A673 (cell line): ENCODE data around the gene PRKCQ. TPM values are rescaled to one million over a fixed set of nuclear protein-coding genes. Genes with fewer than 3 reads are reported as not detected.
A peak's percentile ranks its signal among the peaks of the same experiment; 100 is the strongest.

Experiments used
- BruUV-seq: library from RNA; stranded (reverse); fragments of 400-500 nt; replicated peaks from 2 replicates; lab custom pipeline; 2021; lab: Mats Ljungman, UMichigan
- CTCF ChIA-PET: fragments of 300-600 bp; sonication (Branson Sonifier 250); formaldehyde crosslinking; loops from one replicate; lab custom pipeline; 2022; ENCODE audit warnings: antibody characterized with exemption; lab: Charles Lee
- POLR2A ChIA-PET: fragments of 300-600 bp; sonication (Branson Sonifier 250); formaldehyde crosslinking; loops from one replicate; lab custom pipeline; 2022; ENCODE audit warnings: antibody characterized with exemption; ENCODE audit not compliant: low non-redundant PET; lab: Charles Lee
- DNase-seq: peaks from one replicate; pipeline ENCODE4 v3.0.0-alpha.2; 2015; ENCODE audit warnings: low spot score
- H3K27ac ChIP-seq: fragments of 200-600 bp; sonication (generic); 2 replicates; pipeline ENCODE4 v1.5.1; 2016; ENCODE audit warnings: mixed run types, low read depth, mild to moderate bottlenecking, mixed read lengths, antibody characterized with exemption, low read length; ENCODE audit not compliant: poor library complexity, severe bottlenecking
- H3K27me3 ChIP-seq: fragments of 200-600 bp; sonication (generic); replicated peaks from 2 replicates; pipeline ENCODE4 v1.6.1; 2017; ENCODE audit warnings: mixed run types, low read depth, mild to moderate bottlenecking, mixed read lengths, antibody characterized with exemption, low read length; ENCODE audit not compliant: insufficient read depth, poor library complexity
- H3K36me3 ChIP-seq: fragments of 200-600 bp; sonication (generic); 2 replicates; pipeline ENCODE4 v1.6.1; 2016; ENCODE audit warnings: mixed run types, mild to moderate bottlenecking, mixed read lengths, antibody characterized with exemption, low read length; ENCODE audit not compliant: insufficient read depth, poor library complexity, severe bottlenecking
- H3K4me1 ChIP-seq: fragments of 200-600 bp; sonication (generic); 2 replicates; pipeline ENCODE4 v1.6.1; 2017; ENCODE audit warnings: mixed run types, mild to moderate bottlenecking, mixed read lengths, antibody characterized with exemption, low read length; ENCODE audit not compliant: insufficient read depth, poor library complexity, severe bottlenecking
- H3K4me3 ChIP-seq: fragments of 200-600 bp; sonication (generic); 2 replicates; pipeline ENCODE4 v1.5.1; 2016; ENCODE audit warnings: low read depth, mixed run types, mild to moderate bottlenecking, mixed read lengths, low read length; ENCODE audit not compliant: poor library complexity, severe bottlenecking
- H3K9me3 ChIP-seq: fragments of 200-600 bp; sonication (generic); 2 replicates; pipeline ENCODE4 v1.6.1; 2016; ENCODE audit warnings: mixed run types, low read depth, mild to moderate bottlenecking, mixed read lengths, antibody characterized with exemption, low read length; ENCODE audit not compliant: poor library complexity, severe bottlenecking
- EZH2 ChIP-seq: fragments of 200-600 bp; sonication (generic); IDR thresholded peaks from 2 replicates; pipeline ENCODE4 v1.6.1; 2017; ENCODE audit warnings: borderline replicate concordance, low read depth, mild to moderate bottlenecking, mixed read lengths, antibody characterized with exemption, low read length; ENCODE audit not compliant: poor library complexity, severe bottlenecking
- intact Hi-C: fragments of 100-400 bp; cut with micrococcal nuclease; formaldehyde crosslinking; loops from one replicate; pipeline ENCODE4 v1.10.0; 2022; ENCODE audit not compliant: unreplicated experiment
- total RNA-seq: library from RNA; stranded (reverse); gene quantifications from 2 replicates; pipeline ENCODE4 v1.2.3, GENCODE V29; 2021
- TF ChIP-seq, protein P1 (sequence below): fragments of 300-800, 200-600 bp; sonication (generic); conservative IDR thresholded peaks from 2 replicates; pipeline ENCODE4 v1.5.1; 2017; ENCODE audit warnings: low read depth, mild to moderate bottlenecking, antibody characterized with exemption, low read length, moderate library complexity, mixed read lengths

PRKCQ gene
- total RNA-seq, 1 experiment from 2014 or later, result not detected

- Histone ChIP-seq H3K27me3 (peaks cover 35% of the 10 kb centered on the region), H3K4me3 (no peak overlapping the region), H3K9me3 (no peaks in the 10 kb centered on the region), H3K4me1 (peaks cover 6% of the 10 kb centered on the region), H3K36me3 (no peaks in the 10 kb centered on the region), H3K27ac (no peak overlapping the region)
- no peak for TF ChIP-seq EZH2
- TF ChIP-seq, protein P1, sequence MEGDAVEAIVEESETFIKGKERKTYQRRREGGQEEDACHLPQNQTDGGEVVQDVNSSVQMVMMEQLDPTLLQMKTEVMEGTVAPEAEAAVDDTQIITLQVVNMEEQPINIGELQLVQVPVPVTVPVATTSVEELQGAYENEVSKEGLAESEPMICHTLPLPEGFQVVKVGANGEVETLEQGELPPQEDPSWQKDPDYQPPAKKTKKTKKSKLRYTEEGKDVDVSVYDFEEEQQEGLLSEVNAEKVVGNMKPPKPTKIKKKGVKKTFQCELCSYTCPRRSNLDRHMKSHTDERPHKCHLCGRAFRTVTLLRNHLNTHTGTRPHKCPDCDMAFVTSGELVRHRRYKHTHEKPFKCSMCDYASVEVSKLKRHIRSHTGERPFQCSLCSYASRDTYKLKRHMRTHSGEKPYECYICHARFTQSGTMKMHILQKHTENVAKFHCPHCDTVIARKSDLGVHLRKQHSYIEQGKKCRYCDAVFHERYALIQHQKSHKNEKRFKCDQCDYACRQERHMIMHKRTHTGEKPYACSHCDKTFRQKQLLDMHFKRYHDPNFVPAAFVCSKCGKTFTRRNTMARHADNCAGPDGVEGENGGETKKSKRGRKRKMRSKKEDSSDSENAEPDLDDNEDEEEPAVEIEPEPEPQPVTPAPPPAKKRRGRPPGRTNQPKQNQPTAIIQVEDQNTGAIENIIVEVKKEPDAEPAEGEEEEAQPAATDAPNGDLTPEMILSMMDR, result no peak
- BruUV-seq, result no TSS peak
- no peak for DNase-seq
- intact Hi-C loops, result loop anchor here (10.0 kb wide), 1 partner anchor 1004 kb away; the partner anchor contains the start of gene SFMBT2
- CTCF ChIA-PET, result interaction anchor here (0.9 kb wide), 1 partner anchor 9 kb away, joined by 8 read pairs; no protein-coding TSS in a partner anchor
- POLR2A ChIA-PET, result no interaction called here
Measured at GRCh38 chr10:6410830-6411229, 169.2 kb downstream of the PRKCQ start.

- peak; percentile 61 for DNase-seq
- Histone ChIP-seq H3K4me3 (no peak overlapping the region), H3K27ac (no peak overlapping the region), H3K9me3 (no peaks in the 10 kb centered on the region), H3K27me3 (peaks cover 43% of the 10 kb centered on the region), H3K36me3 (no peaks in the 10 kb centered on the region), H3K4me1 (peaks cover 6% of the 10 kb centered on the region)
- TF ChIP-seq, protein P1, result no peak
- TF ChIP-seq EZH2, result no peak
- no TSS peak for BruUV-seq
- ChIA-PET POLR2A (no interaction called here), CTCF (interaction anchor here (0.5 to 0.6 kb wide), 5 partner anchors 16 to 416 kb away, joined by 3 to 6 read pairs (median 3); no protein-coding TSS in a partner anchor)
- intact Hi-C loops, result loop anchor here (5.0 to 10.0 kb wide), 3 partner anchors 458 to 1005 kb away; partner anchors contain the start of gene SFMBT2
Measured at GRCh38 chr10:6409971-6410643, 170.0 kb downstream of the PRKCQ start.

DNA sequence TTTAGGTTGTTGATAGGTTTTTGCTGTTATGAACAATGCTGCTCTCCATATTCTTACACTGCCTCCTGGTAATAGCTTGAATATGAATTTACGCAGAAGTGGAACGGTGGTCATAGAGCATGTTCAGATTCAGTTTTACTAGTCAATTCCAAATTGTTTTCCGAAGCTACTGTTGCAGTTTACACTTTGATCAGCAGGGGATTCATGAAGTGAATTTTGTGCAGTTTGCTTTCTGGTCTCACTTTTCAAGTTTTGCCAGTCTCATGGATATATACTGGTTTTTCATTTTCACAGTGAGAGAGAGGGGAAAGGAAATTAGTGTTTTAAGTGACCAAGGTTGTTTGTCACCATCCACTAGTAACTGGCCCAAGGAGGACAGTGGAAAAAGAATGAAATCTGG, 171.3 kb downstream of the PRKCQ start:
- DNase-seq, result no peak
- ChIA-PET POLR2A (no interaction called here), CTCF (no interaction called here)
- Histone ChIP-seq H3K27me3 (peaks cover 36% of the 10 kb centered on the region), H3K9me3 (no peaks in the 10 kb centered on the region), H3K36me3 (no peaks in the 10 kb centered on the region), H3K4me1 (peaks cover 6% of the 10 kb centered on the region), H3K4me3 (no peak overlapping the region), H3K27ac (no peak overlapping the region)
- intact Hi-C loops, result loop anchor here (5.0 to 10.0 kb wide), 2 partner anchors 456 to 964 kb away; no protein-coding TSS in a partner anchor
- TF ChIP-seq, protein P1, result peak; percentile 26; the same call in 1 of the 2 replicates
- TF ChIP-seq EZH2, result no peak
- no TSS peak for BruUV-seq
